Parathyroid adenoma (tissue), 2 donors: ENCODE data around the gene GRK6.

Experiments
- H2AFZ ChIP-seq: fragments of 300-600 bp; sonication (generic); one replicate; pipeline ENCODE4 v1.7.0; 2017; ENCODE audit warnings: antibody characterized with exemption, mild to moderate bottlenecking
- H3K27ac ChIP-seq: fragments of 300-600 bp; sonication (generic); one replicate; pipeline ENCODE4 v1.7.0; 2017
- H3K27me3 ChIP-seq: fragments of 300-600 bp; sonication (generic); one replicate; pipeline ENCODE4 v1.7.0; 2017; ENCODE audit warnings: low read length; ENCODE audit not compliant: control insufficient read depth, insufficient read depth
- H3K36me3 ChIP-seq: fragments of 300-600 bp; sonication (generic); one replicate; pipeline ENCODE4 v1.7.0; 2017; ENCODE audit warnings: low read length; ENCODE audit not compliant: control insufficient read depth, insufficient read depth
- H3K4me1 ChIP-seq: fragments of 300-600 bp; sonication (generic); one replicate; pipeline ENCODE4 v1.7.0; 2017; ENCODE audit warnings: control low read depth
- H3K4me2 ChIP-seq: fragments of 300-600 bp; sonication (generic); one replicate; pipeline ENCODE4 v1.7.0; 2017; ENCODE audit warnings: low read length
- H3K4me3 ChIP-seq: fragments of 300-600 bp; sonication (generic); one replicate; pipeline ENCODE4 v1.7.0; 2017; ENCODE audit warnings: low read depth, low read length
- H3K79me2 ChIP-seq: fragments of 300-600 bp; sonication (generic); one replicate; pipeline ENCODE4 v1.7.0; 2017; ENCODE audit warnings: control low read depth
- H3K9ac ChIP-seq: fragments of 300-600 bp; sonication (generic); one replicate; pipeline ENCODE4 v1.7.0; 2017; ENCODE audit warnings: mild to moderate bottlenecking
- H3K9me3 ChIP-seq: fragments of 300-600 bp; sonication (generic); one replicate; pipeline ENCODE4 v1.7.0; 2017; ENCODE audit warnings: low read length; ENCODE audit not compliant: control insufficient read depth
- TF ChIP-seq, protein P1 (sequence below): fragments of 300-600 bp; sonication (generic); IDR thresholded peaks from one replicate; pipeline ENCODE4 v1.7.0; 2017; ENCODE audit warnings: antibody characterized with exemption, mild to moderate bottlenecking
- donor health status: primary hyperparathyroidism.

Gene GRK6

DNA sequence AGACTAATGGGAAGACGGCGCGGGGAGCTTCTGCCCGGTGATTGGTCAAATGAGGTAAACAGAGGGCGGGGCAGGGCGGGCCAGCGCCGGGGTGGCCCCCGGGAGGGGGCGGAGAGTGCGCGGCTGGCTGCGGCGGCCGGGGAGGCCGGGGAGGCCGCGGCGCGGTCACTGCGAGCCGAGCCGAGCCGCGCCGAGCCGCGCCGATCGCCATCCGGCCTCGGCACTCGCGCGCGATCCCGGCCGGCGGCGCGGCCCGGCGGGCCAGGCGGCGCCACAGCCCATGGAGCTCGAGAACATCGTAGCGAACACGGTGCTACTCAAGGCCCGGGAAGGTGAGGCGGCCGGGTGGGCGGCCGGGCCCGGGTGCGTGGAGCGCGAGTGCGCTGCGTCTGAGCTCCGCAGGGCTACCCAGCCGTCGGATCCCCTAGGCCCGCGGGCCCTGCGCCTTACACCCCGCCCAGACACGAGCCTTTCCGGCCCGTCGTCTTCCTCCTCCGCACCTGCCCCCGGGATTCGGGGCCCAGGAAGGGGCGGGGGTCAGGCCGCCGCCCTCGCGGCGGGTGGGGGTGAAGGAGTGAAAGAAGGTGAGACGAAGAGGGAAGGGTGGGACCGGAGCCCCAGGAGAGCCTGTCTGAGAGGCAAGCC lies at the start of gene GRK6:
Gene GRK6 (plus strand): TSS at position 111 of the 645 bp plus-strand sequence. CDS start 170 bp downstream, at position 281.
- Histone ChIP-seq H3K4me3 (peak within 1 kb of the TSS; percentile 67), H3K27ac (peak within 1 kb of the TSS; percentile 95), H2AFZ (peak within 1 kb of the TSS; percentile 89), H3K4me1 (peaks cover 17% of the 10 kb centered on the region), H3K9ac (peak within 1 kb of the TSS; percentile 32), H3K4me2 (peak within 1 kb of the TSS; percentile 92), H3K36me3 (no peaks in the 10 kb centered on the region), H3K9me3 (no peaks in the 10 kb centered on the region), H3K27me3 (no peaks in the 10 kb centered on the region), H3K79me2 (no peaks in the 10 kb centered on the region)
- TF ChIP-seq, protein P1, sequence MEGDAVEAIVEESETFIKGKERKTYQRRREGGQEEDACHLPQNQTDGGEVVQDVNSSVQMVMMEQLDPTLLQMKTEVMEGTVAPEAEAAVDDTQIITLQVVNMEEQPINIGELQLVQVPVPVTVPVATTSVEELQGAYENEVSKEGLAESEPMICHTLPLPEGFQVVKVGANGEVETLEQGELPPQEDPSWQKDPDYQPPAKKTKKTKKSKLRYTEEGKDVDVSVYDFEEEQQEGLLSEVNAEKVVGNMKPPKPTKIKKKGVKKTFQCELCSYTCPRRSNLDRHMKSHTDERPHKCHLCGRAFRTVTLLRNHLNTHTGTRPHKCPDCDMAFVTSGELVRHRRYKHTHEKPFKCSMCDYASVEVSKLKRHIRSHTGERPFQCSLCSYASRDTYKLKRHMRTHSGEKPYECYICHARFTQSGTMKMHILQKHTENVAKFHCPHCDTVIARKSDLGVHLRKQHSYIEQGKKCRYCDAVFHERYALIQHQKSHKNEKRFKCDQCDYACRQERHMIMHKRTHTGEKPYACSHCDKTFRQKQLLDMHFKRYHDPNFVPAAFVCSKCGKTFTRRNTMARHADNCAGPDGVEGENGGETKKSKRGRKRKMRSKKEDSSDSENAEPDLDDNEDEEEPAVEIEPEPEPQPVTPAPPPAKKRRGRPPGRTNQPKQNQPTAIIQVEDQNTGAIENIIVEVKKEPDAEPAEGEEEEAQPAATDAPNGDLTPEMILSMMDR, result no peak

DNA sequence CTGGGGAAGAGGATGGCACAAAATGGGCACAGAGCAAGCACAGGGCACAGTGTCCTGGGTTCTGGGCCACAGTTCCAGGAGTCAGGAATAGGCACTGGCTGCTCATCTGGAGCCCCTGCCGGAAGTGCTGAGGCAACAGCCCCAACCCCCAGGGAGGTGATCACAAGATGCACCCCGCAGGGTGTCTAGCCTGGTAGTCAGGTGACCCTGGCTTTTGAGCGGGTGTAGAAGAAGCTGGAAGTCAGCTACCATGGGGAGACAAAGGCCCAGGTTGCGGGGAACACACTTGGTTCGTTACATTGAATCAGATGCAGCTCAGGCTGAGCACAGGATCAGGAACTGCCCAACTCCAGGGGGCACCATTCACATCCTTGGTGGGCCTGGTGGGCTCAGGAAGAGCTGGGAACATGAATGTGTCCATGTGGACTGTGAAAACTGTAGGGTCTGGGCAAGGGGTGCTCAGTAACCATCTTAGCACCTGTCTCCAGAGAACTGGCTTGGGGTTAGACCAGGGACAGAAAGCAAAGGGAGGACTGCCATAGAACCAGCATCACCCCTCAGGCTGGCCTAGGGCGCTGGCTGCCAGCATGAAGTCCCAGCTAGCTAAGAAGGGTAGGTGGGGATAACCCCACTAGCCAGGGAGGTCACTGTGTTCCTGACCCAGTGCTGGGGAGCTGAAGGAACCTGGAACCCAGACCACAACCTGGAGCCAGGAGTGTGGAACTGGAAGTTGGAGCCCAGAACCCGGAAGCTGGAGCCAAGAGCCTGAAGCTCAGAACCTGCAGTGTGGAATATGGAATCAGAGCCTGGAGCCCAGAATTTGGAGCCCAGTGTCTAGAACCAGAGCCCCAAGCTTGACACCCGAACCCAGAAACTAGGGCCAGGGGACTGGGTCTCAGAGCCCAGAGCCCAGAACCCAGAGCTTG lies 48.4 kb upstream of the GRK6 start:
- Histone ChIP-seq H3K36me3 (no peaks in the 10 kb centered on the region), H3K9me3 (no peaks in the 10 kb centered on the region), H3K4me2 (no peak overlapping the region), H2AFZ (no peak overlapping the region), H3K4me3 (no peak overlapping the region), H3K27ac (no peak overlapping the region), H3K4me1 (peaks cover 4% of the 10 kb centered on the region), H3K9ac (no peak overlapping the region), H3K79me2 (no peaks in the 10 kb centered on the region), H3K27me3 (no peaks in the 10 kb centered on the region)
- TF ChIP-seq, protein P1, result no peak

DNA sequence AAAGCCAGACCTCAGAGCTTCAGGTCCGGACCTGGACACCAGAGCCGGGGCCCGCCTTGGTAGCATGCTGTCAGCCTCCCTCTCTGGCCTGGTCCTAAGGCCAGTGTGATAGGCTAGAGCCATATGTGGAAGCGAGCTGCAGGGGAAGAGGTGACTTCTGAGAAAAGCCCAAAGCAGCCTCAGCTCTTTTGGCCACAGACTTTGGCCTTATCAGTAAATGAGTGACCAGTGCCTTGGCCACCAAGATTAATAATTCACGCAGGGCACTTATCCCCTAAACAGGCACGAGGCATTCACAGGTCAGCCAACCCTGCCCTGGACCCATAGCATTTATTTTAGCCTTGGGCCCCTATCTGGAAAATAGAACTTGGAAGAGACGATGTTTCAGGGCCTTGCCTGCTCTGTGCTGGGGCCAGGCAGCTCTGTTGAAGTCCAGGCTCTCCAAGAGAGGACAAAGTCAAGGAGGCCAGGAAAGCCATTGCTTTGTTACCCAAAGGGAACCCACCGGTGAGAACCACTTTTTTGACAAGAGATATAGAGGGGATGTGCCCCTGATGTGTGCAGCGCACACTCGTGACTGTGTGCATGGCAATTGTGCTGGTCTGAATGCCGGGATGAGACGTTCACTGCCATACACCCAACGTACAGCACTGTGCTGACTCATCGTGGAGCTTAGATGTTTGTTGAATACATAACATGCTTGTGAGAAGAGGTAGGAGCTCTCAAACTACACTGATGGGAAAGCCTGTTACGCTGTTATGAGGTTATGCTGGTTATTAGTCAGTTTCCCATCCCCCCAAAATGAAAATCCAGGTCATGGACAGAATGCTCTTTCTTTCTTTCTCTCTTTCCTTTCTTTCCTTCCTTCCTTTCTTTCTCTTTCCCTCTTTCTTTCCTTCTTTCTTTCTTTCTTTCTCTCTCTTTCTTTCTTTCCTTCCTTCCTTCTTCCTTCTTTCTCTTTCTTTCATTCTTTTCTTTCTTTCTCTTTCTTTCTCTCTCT lies 47.3 kb upstream of the GRK6 start:
- Histone ChIP-seq H3K79me2 (no peaks in the 10 kb centered on the region), H3K36me3 (no peaks in the 10 kb centered on the region), H3K4me1 (peaks cover 4% of the 10 kb centered on the region), H3K4me3 (no peak overlapping the region), H3K9ac (no peak overlapping the region), H3K27me3 (no peaks in the 10 kb centered on the region), H3K27ac (no peak overlapping the region), H3K9me3 (no peaks in the 10 kb centered on the region), H2AFZ (no peak overlapping the region), H3K4me2 (no peak overlapping the region)
- TF ChIP-seq, protein P1, result no peak

DNA sequence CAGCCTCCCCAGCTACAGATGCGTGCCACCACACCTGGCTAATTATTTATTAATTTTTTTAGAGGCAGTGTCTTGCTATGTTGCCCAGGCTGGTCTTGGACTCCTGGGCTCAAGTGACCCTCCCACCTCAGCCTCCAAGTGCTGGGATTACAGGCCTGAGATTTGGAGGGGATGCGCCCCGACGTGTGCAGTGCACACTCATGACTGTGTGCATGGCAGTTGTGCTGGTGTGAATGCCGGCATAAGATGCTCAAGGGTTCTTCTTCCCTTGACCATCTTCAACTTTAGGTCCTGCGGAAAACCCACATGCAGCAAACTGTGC lies 45.7 kb upstream of the GRK6 start:
- TF ChIP-seq, protein P1, result no peak
- H3K79me2 ChIP-seq, result no peaks in the 10 kb centered on the region
- no peak overlapping the region for H3K4me2 ChIP-seq
- no peaks in the 10 kb centered on the region for H3K36me3 ChIP-seq
- no peak overlapping the region for H3K4me3 ChIP-seq
- H3K4me1 ChIP-seq, result peaks cover 4% of the 10 kb centered on the region
- no peak overlapping the region for H2AFZ ChIP-seq
- H3K27ac ChIP-seq, result no peak overlapping the region
- no peaks in the 10 kb centered on the region for H3K9me3 ChIP-seq
- no peaks in the 10 kb centered on the region for H3K27me3 ChIP-seq
- H3K9ac ChIP-seq, result no peak overlapping the region
